Bronchial epithelial cell (primary cell): ENCODE measurements around the gene MAGEA1. TPM values are rescaled to one million over a fixed set of nuclear protein-coding genes. Genes with fewer than 3 reads are reported as not detected.

Experiments
- DNase-seq: peaks from one replicate; pipeline ENCODE4 v3.0.0-alpha.2; 2010; ENCODE audit warnings: low read depth
- FAIRE-seq: peaks from 2 replicates; lab custom pipeline; 2011; peaks lifted over from hg19 to GRCh38; lab: Jason Lieb, UNC
- H3K27me3 ChIP-seq: 2 replicates; pipeline ENCODE4 v1.5.1; 2011; ENCODE audit warnings: low read length; ENCODE audit not compliant: control insufficient read depth, insufficient read depth
- H3K36me3 ChIP-seq: 2 replicates; pipeline ENCODE4 v1.5.1; 2011; ENCODE audit warnings: low read length; ENCODE audit not compliant: control insufficient read depth, insufficient read depth
- H3K4me3 ChIP-seq: 2 replicates; pipeline ENCODE4 v1.5.1; 2011; ENCODE audit warnings: mild to moderate bottlenecking, low read depth, low read length, control low read depth
- total RNA-seq: library from RNA; depleted of rRNA; stranded (reverse); fragments of >200 nt; gene quantifications from 2 replicates; pipeline ENCODE4 v1.2.1, GENCODE V29; 2014
- TF ChIP-seq, protein P1 (sequence below): IDR thresholded peaks from 2 replicates; pipeline ENCODE4 v1.5.1; 2011; ENCODE audit warnings: mild to moderate bottlenecking, moderate library complexity, low read length, control low read depth, inconsistent platforms; ENCODE audit not compliant: insufficient read depth, severe bottlenecking

Gene MAGEA1
- total RNA-seq, 1 donor from 2014 or later: not detected

GRCh38 chrX:153200462-153200861 lies 21.4 kb downstream of the MAGEA1 start:
- TF ChIP-seq, protein P1, sequence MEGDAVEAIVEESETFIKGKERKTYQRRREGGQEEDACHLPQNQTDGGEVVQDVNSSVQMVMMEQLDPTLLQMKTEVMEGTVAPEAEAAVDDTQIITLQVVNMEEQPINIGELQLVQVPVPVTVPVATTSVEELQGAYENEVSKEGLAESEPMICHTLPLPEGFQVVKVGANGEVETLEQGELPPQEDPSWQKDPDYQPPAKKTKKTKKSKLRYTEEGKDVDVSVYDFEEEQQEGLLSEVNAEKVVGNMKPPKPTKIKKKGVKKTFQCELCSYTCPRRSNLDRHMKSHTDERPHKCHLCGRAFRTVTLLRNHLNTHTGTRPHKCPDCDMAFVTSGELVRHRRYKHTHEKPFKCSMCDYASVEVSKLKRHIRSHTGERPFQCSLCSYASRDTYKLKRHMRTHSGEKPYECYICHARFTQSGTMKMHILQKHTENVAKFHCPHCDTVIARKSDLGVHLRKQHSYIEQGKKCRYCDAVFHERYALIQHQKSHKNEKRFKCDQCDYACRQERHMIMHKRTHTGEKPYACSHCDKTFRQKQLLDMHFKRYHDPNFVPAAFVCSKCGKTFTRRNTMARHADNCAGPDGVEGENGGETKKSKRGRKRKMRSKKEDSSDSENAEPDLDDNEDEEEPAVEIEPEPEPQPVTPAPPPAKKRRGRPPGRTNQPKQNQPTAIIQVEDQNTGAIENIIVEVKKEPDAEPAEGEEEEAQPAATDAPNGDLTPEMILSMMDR: no peak
- H3K4me3 ChIP-seq: no peak overlapping the region
- DNase-seq (no peak), FAIRE-seq (no peak)
- no peaks in the 10 kb centered on the region for H3K27me3 ChIP-seq
- no peaks in the 10 kb centered on the region for H3K36me3 ChIP-seq

- no peak for DNase-seq
- H3K27me3 ChIP-seq: peaks cover 2% of the 10 kb centered on the region
- no peak for FAIRE-seq
These were observed 27.5 kb downstream of the MAGEA1 start for GRCh38 chrX:153206425-153207046.

DNA sequence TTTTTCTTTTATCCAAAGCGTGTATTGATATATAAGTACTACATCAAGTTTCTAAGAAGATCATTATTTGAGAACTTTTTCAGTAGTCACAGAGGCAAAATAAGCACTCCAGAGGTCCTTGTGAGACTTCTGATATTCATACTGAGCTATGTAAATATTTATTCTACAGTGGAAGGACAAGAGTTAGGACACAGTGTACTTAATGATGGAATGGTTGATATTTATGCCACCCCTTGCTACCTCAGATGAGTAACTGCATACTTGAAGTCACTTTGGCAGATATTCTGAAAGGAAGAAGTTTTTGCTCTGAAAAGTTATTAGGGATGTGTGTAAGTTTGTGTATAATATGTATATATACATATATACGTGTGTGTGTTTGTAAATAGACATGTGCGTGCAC lies 30.3 kb downstream of the MAGEA1 start:
- FAIRE-seq (no peak), DNase-seq (peak; percentile 1)
- TF ChIP-seq, protein P1: no peak
- Histone ChIP-seq H3K4me3 (no peak overlapping the region), H3K27me3 (peaks cover 2% of the 10 kb centered on the region), H3K36me3 (no peaks in the 10 kb centered on the region)

More at GRCh38 chrX:153206425-153207046, 27.5 kb downstream of the MAGEA1 start:
- Histone ChIP-seq H3K36me3 (no peaks in the 10 kb centered on the region), H3K4me3 (no peak overlapping the region)
- TF ChIP-seq, protein P1: no peak

DNA sequence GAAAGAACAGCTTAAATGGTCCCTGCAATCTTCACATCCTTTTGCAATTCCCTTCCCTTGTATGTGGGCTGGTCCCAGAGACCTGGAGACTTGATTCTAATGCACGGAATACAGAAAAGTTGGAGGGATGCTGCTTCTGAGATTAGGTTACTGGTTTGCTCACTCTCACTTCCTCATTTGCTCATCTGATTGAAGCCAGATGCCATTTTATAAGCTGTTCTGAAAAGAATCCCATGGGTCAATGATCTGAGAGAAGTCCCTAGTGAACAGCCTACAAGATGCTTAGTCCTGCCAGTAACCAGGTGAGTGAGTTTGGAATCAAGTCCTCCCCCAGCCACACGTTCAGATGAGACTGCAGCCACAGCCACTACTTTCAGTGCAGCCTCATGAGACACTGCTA lies 35.9 kb downstream of the MAGEA1 start:
- TF ChIP-seq, protein P1: no peak
- no peak for DNase-seq
- no peak for FAIRE-seq
- Histone ChIP-seq H3K27me3 (peaks cover 2% of the 10 kb centered on the region), H3K36me3 (no peaks in the 10 kb centered on the region), H3K4me3 (no peak overlapping the region)

DNA sequence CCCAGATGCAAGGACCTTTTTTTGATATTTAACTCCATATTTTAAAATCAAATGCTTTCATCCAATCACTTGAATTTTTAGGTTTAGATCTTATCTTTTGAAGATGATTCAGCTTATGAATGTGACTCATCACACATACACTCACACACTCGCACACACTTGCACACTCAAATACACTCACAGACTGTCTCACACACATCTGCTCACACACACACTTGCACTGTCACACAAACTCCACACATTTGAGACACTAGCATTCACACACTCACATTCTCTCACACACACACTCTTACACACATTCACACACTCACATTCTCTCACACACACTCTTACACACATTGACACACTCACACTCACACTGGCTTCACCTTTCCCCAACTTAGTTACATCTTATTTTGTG lies 37.8 kb downstream of the MAGEA1 start:
- Histone ChIP-seq H3K27me3 (no peaks in the 10 kb centered on the region), H3K36me3 (no peaks in the 10 kb centered on the region), H3K4me3 (no peak overlapping the region)
- DNase-seq (no peak), FAIRE-seq (no peak)
- TF ChIP-seq, protein P1: no peak

DNA sequence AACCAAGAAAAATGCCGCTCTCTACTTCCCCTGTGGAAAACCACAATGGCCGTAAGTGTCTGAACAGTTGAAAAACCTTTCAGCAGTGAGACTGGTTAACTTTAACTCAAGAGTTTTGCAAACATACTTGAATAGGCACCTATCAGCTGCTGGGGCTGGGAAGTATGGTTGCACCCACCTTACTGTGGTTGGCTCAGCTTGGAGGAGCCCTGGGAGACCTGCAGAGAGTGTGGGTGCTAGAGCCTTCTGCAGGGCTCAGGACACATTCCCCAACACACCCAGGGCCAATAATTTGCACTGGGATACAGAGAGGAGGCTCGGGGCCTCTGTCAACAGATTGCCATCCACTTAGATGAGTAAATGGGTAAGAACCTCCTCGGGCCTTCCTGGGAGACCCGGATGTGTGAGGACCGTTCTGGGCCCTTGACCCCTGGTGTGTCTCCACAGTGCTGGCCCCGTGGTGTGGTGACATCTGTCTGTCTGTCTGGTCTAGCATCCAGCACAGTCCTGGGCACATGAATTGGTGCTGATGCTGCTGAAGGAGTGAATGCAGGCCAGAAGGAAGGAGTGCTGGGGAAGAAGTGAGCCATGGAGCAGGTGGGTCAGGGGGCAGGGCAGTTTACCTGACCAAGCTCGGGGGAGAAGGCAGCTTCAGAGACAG lies 46.5 kb downstream of the MAGEA1 start:
- Histone ChIP-seq H3K4me3 (no peak overlapping the region), H3K36me3 (no peaks in the 10 kb centered on the region), H3K27me3 (no peaks in the 10 kb centered on the region)
- TF ChIP-seq, protein P1: no peak
- no peak for FAIRE-seq
- no peak for DNase-seq
